Erythroblast (primary cell): ENCODE data around the gene HSH2D.

ENCODE experiments used
- DNase-seq, 2 experiments: peaks; one replicate each; lab custom pipeline; 2025; lab: John Stamatoyannopoulos, UW
- GATA1 ChIP-seq: IDR thresholded peaks from 2 replicates; pipeline ENCODE4 v1.6.1; 2011; ENCODE audit warnings: low read depth, mild to moderate bottlenecking, control low read depth, low read length, moderate library complexity
- POLR2A ChIP-seq: IDR thresholded peaks from 2 replicates; pipeline ENCODE4 v1.6.1; 2011; ENCODE audit warnings: mild to moderate bottlenecking, low read length

The HSH2D gene

GRCh38 chr19:16201011-16201391, 57.5 kb downstream of the HSH2D start:
- no peak for DNase-seq
- no peak for TF ChIP-seq GATA1
- no peak for TF ChIP-seq POLR2A

- TF ChIP-seq GATA1, result no peak
- TF ChIP-seq POLR2A, result no peak
- DNase-seq, result no peak
Measured at GRCh38 chr19:16202320-16203255, 59.1 kb downstream of the HSH2D start.

GRCh38 chr19:16203256-16204004, 59.9 kb downstream of the HSH2D start:
- DNase-seq, result no peak
- TF ChIP-seq POLR2A (no peak), GATA1 (no peak)

- TF ChIP-seq POLR2A (no peak), GATA1 (no peak)
- DNase-seq, result no peak
Measured at GRCh38 chr19:16204005-16204294, 60.5 kb downstream of the HSH2D start.

GRCh38 chr19:16205205-16206045, 61.9 kb downstream of the HSH2D start:
- TF ChIP-seq GATA1, result no peak
- no peak for TF ChIP-seq POLR2A
- no peak for DNase-seq

- TF ChIP-seq POLR2A (no peak), GATA1 (no peak)
- no peak for DNase-seq
Measured at GRCh38 chr19:16206046-16206605, 62.6 kb downstream of the HSH2D start.

GRCh38 chr19:16206637-16207036, 63.2 kb downstream of the HSH2D start:
- no peak for DNase-seq
- TF ChIP-seq POLR2A (no peak), GATA1 (no peak)

GRCh38 chr19:16207063-16207462, 63.6 kb downstream of the HSH2D start:
- DNase-seq, result no peak
- no peak for TF ChIP-seq POLR2A
- TF ChIP-seq GATA1, result no peak

- no peak for DNase-seq
- no peak for TF ChIP-seq GATA1
Measured at GRCh38 chr19:16207490-16208025, 64.1 kb downstream of the HSH2D start.
